Activated CD4-positive, alpha-beta memory T cell treated with anti-CD3 and anti-CD28 coated beads for 36 hours (primary cell): ENCODE data around the gene LMO7. TPM values are rescaled to one million over a fixed set of nuclear protein-coding genes. Genes with fewer than 3 reads are reported as not detected.
A peak's percentile ranks its signal among the peaks of the same experiment; 100 is the strongest.

ENCODE experiments used
- CTCF ChIA-PET: fragments of 350-600 bp; sonication (Branson Sonifier 250); formaldehyde crosslinking; loops from one replicate; lab custom pipeline; 2021; ENCODE audit warnings: antibody characterized with exemption, inconsistent platforms; lab: Charles Lee
- POLR2A ChIA-PET: fragments of 350-600 bp; sonication (Branson Sonifier 250); formaldehyde crosslinking; loops from one replicate; lab custom pipeline; 2021; ENCODE audit warnings: antibody characterized with exemption; lab: Charles Lee
- DNase-seq: peaks from one replicate; pipeline ENCODE4 v3.0.0-alpha.2; 2020
- H3K27ac Mint-ChIP-seq: one replicate; pipeline ENCODE4 v1.8.0; 2021; ENCODE audit warnings: mixed read lengths
- H3K27me3 Mint-ChIP-seq: one replicate; pipeline ENCODE4 v1.8.0; 2021; ENCODE audit warnings: mixed read lengths
- H3K36me3 Mint-ChIP-seq: one replicate; pipeline ENCODE4 v1.8.0; 2021; ENCODE audit warnings: mixed read lengths
- H3K4me1 Mint-ChIP-seq: one replicate; pipeline ENCODE4 v1.8.0; 2021; ENCODE audit warnings: low read depth, mixed read lengths
- H3K4me3 Mint-ChIP-seq: one replicate; pipeline ENCODE4 v1.8.0; 2021; ENCODE audit warnings: mild to moderate bottlenecking, mixed read lengths
- H3K9me3 Mint-ChIP-seq: one replicate; pipeline ENCODE4 v1.8.0; 2021; ENCODE audit warnings: mixed read lengths
- intact Hi-C: fragments of 100-400 bp; cut with micrococcal nuclease; formaldehyde crosslinking; loops from one replicate; pipeline ENCODE4 v1.15.1; 2023
- total RNA-seq, 2 experiments: library from RNA; stranded (reverse); gene quantifications; one replicate each; pipeline ENCODE4 v1.2.3, GENCODE V29; 2021

The LMO7 gene
- total RNA-seq, 2 experiments from 2014 or later = 7.8 to 8.7 TPM

- H3K9me3 Mint-ChIP-seq = peaks cover 13% of the 10 kb centered on the region
- H3K27me3 Mint-ChIP-seq = peaks cover 1% of the 10 kb centered on the region
- H3K4me1 Mint-ChIP-seq = peaks cover 18% of the 10 kb centered on the region
- H3K4me3 Mint-ChIP-seq = no peak overlapping the region
- intact Hi-C loops = no loop called here
- DNase-seq = no peak
- ChIA-PET CTCF (no interaction called here), POLR2A (no interaction called here)
- H3K36me3 Mint-ChIP-seq = peaks cover 11% of the 10 kb centered on the region
- no peak overlapping the region for H3K27ac Mint-ChIP-seq
Observed at GRCh38 chr13:75752826-75753225, 116.7 kb downstream of the LMO7 start.

GRCh38 chr13:75754936-75755335 lies 118.8 kb downstream of the LMO7 start:
- no peak overlapping the region for H3K27ac Mint-ChIP-seq
- H3K27me3 Mint-ChIP-seq = peaks cover 3% of the 10 kb centered on the region
- POLR2A ChIA-PET = no interaction called here
- H3K9me3 Mint-ChIP-seq = peaks cover 13% of the 10 kb centered on the region
- no peak for DNase-seq
- CTCF ChIA-PET = no interaction called here
- H3K4me1 Mint-ChIP-seq = peaks cover 21% of the 10 kb centered on the region
- no peak overlapping the region for H3K4me3 Mint-ChIP-seq
- peaks cover 11% of the 10 kb centered on the region for H3K36me3 Mint-ChIP-seq
- intact Hi-C loops = no loop called here

GRCh38 chr13:75757336-75757735 lies 121.2 kb downstream of the LMO7 start:
- Mint-ChIP-seq H3K9me3 (peaks cover 13% of the 10 kb centered on the region), H3K36me3 (peaks cover 11% of the 10 kb centered on the region), H3K4me1 (peaks cover 40% of the 10 kb centered on the region), H3K4me3 (no peak overlapping the region), H3K27ac (no peak overlapping the region), H3K27me3 (peaks cover 3% of the 10 kb centered on the region)
- DNase-seq = no peak
- POLR2A ChIA-PET = no interaction called here
- intact Hi-C loops = no loop called here
- CTCF ChIA-PET = interaction anchor here (1.0 to 1.1 kb wide), 2 partner anchors 62 to 113 kb away, joined by 4 read pairs; no protein-coding TSS in a partner anchor

GRCh38 chr13:75759531-75759930 lies 123.4 kb downstream of the LMO7 start:
- Mint-ChIP-seq H3K36me3 (no peaks in the 10 kb centered on the region), H3K9me3 (peaks cover under 1% of the 10 kb centered on the region), H3K4me3 (no peak overlapping the region), H3K27me3 (peaks cover 3% of the 10 kb centered on the region), H3K27ac (no peak overlapping the region), H3K4me1 (peaks cover 59% of the 10 kb centered on the region)
- CTCF ChIA-PET = interaction anchor here (1.3 to 2.7 kb wide), 4 partner anchors 28 to 110 kb away, joined by 6 to 20 read pairs (median 13); no protein-coding TSS in a partner anchor
- DNase-seq = no peak
- POLR2A ChIA-PET = no interaction called here
- intact Hi-C loops = no loop called here

- no peaks in the 10 kb centered on the region for H3K9me3 Mint-ChIP-seq
- H3K4me1 Mint-ChIP-seq = peaks cover 62% of the 10 kb centered on the region
- CTCF ChIA-PET = interaction anchor here (0.8 to 2.7 kb wide), 10 partner anchors 9 to 1220 kb away, joined by 3 to 20 read pairs (median 4); partner anchors contain the start of gene TBC1D4
- peaks cover 3% of the 10 kb centered on the region for H3K27me3 Mint-ChIP-seq
- peak; percentile 15 for DNase-seq
- intact Hi-C loops = loop anchor here (1.0 to 10.0 kb wide), 5 partner anchors 55 to 1513 kb away; partner anchors contain the start of gene UCHL3
- peak overlapping the region; percentile 40 for H3K4me3 Mint-ChIP-seq
- peaks cover 2% of the 10 kb centered on the region for H3K36me3 Mint-ChIP-seq
- POLR2A ChIA-PET = interaction anchor here (1.0 to 1.3 kb wide), 2 partner anchors 38 to 44 kb away, joined by 4 read pairs; no protein-coding TSS in a partner anchor
- no peak overlapping the region for H3K27ac Mint-ChIP-seq
Observed at GRCh38 chr13:75760131-75761021, 124.2 kb downstream of the LMO7 start.

- Mint-ChIP-seq H3K4me3 (no peak overlapping the region), H3K9me3 (peaks cover 2% of the 10 kb centered on the region), H3K27me3 (peaks cover 3% of the 10 kb centered on the region), H3K4me1 (peaks cover 64% of the 10 kb centered on the region), H3K27ac (peak overlapping the region; percentile 42), H3K36me3 (peaks cover 10% of the 10 kb centered on the region)
- ChIA-PET CTCF (interaction anchor here (1.0 to 2.7 kb wide), 6 partner anchors 38 to 1219 kb away, joined by 3 to 20 read pairs (median 8); partner anchors contain the start of gene TBC1D4), POLR2A (interaction anchor here (0.9 to 1.7 kb wide), 3 partner anchors 29 to 57 kb away, joined by 3 to 4 read pairs (median 4); no protein-coding TSS in a partner anchor)
- intact Hi-C loops = loop anchor here (1.0 to 10.0 kb wide), 5 partner anchors 56 to 1514 kb away; partner anchors contain the start of gene UCHL3
- DNase-seq = peak; percentile 18
Observed at GRCh38 chr13:75761369-75761768, 125.2 kb downstream of the LMO7 start.

GRCh38 chr13:75762076-75762937 lies 126.2 kb downstream of the LMO7 start:
- ChIA-PET POLR2A (interaction anchor here (0.9 to 1.7 kb wide), 4 partner anchors 28 to 58 kb away, joined by 3 to 4 read pairs (median 4); no protein-coding TSS in a partner anchor), CTCF (interaction anchor here (2.3 to 3.9 kb wide), 4 partner anchors 37 to 107 kb away, joined by 11 to 20 read pairs (median 17); no protein-coding TSS in a partner anchor)
- Mint-ChIP-seq H3K4me3 (peak overlapping the region; percentile 41), H3K9me3 (peaks cover 2% of the 10 kb centered on the region), H3K4me1 (peaks cover 67% of the 10 kb centered on the region), H3K27me3 (peaks cover 2% of the 10 kb centered on the region), H3K36me3 (peaks cover 10% of the 10 kb centered on the region), H3K27ac (peak overlapping the region; percentile 68)
- intact Hi-C loops = loop anchor here (1.0 to 10.0 kb wide), 7 partner anchors 10 to 1515 kb away; partner anchors contain the start of gene UCHL3
- DNase-seq = peak; percentile 28

GRCh38 chr13:75762955-75763354 lies 126.8 kb downstream of the LMO7 start:
- intact Hi-C loops = loop anchor here (1.0 to 10.0 kb wide), 7 partner anchors 9 to 1516 kb away; partner anchors contain the start of gene UCHL3

GRCh38 chr13:75763512-75763911 lies 127.4 kb downstream of the LMO7 start:
- intact Hi-C loops = loop anchor here (5.0 to 10.0 kb wide), 4 partner anchors 216 to 1516 kb away; partner anchors contain the start of gene UCHL3
- H3K27me3 Mint-ChIP-seq = peaks cover 2% of the 10 kb centered on the region
- no peak for DNase-seq
- H3K4me3 Mint-ChIP-seq = no peak overlapping the region
- ChIA-PET POLR2A (interaction anchor here (1.2 kb wide), 1 partner anchor 34 kb away, joined by 3 read pairs; no protein-coding TSS in a partner anchor), CTCF (interaction anchor here (3.9 kb wide), 1 partner anchor 67 kb away, joined by 19 read pairs; no protein-coding TSS in a partner anchor)
- no peak overlapping the region for H3K27ac Mint-ChIP-seq
- H3K36me3 Mint-ChIP-seq = peaks cover 10% of the 10 kb centered on the region
- peaks cover 2% of the 10 kb centered on the region for H3K9me3 Mint-ChIP-seq
- peaks cover 67% of the 10 kb centered on the region for H3K4me1 Mint-ChIP-seq

More at GRCh38 chr13:75762955-75763354, 126.8 kb downstream of the LMO7 start:
- H3K36me3 Mint-ChIP-seq = peaks cover 10% of the 10 kb centered on the region
- CTCF ChIA-PET = interaction anchor here (3.9 kb wide), 1 partner anchor 67 kb away, joined by 19 read pairs; no protein-coding TSS in a partner anchor
- DNase-seq = no peak
- peaks cover 2% of the 10 kb centered on the region for H3K27me3 Mint-ChIP-seq
- H3K27ac Mint-ChIP-seq = peak overlapping the region; percentile 68
- H3K4me3 Mint-ChIP-seq = peak overlapping the region; percentile 41
- peaks cover 2% of the 10 kb centered on the region for H3K9me3 Mint-ChIP-seq
- H3K4me1 Mint-ChIP-seq = peaks cover 67% of the 10 kb centered on the region
- POLR2A ChIA-PET = interaction anchor here (1.2 to 1.7 kb wide), 2 partner anchors 35 to 59 kb away, joined by 3 to 4 read pairs; no protein-coding TSS in a partner anchor

GRCh38 chr13:75764251-75764925 lies 128.3 kb downstream of the LMO7 start:
- H3K27ac Mint-ChIP-seq = no peak overlapping the region
- DNase-seq = no peak
- H3K4me1 Mint-ChIP-seq = peaks cover 65% of the 10 kb centered on the region
- peaks cover 10% of the 10 kb centered on the region for H3K36me3 Mint-ChIP-seq
- no peak overlapping the region for H3K4me3 Mint-ChIP-seq
- CTCF ChIA-PET = interaction anchor here (3.9 kb wide), 1 partner anchor 68 kb away, joined by 19 read pairs; no protein-coding TSS in a partner anchor
- intact Hi-C loops = loop anchor here (5.0 to 10.0 kb wide), 4 partner anchors 217 to 1517 kb away; partner anchors contain the start of gene UCHL3
- H3K9me3 Mint-ChIP-seq = peaks cover 2% of the 10 kb centered on the region
- POLR2A ChIA-PET = no interaction called here
- H3K27me3 Mint-ChIP-seq = peaks cover 2% of the 10 kb centered on the region
